Smooth muscle cell (in vitro differentiated cells): Measurements from ENCODE around the gene SFSWAP. TPM values are rescaled to one million over a fixed set of nuclear protein-coding genes. Genes with fewer than 3 reads are reported as not detected.

Source experiments
- DNase-seq: peaks from one replicate; lab custom pipeline; 2025; ENCODE audit not compliant: unreplicated experiment; lab: John Stamatoyannopoulos, UW
- H2AFZ ChIP-seq: fragments of 200-600 bp; sonication (generic); 2 replicates; pipeline ENCODE4 v1.6.0; 2016; ENCODE audit warnings: antibody characterized with exemption, low read depth, mild to moderate bottlenecking
- H3F3A ChIP-seq: fragments of 200-600 bp; sonication (generic); 2 replicates; pipeline ENCODE4 v1.6.0; 2017; ENCODE audit warnings: antibody characterized with exemption, low read depth
- H3K27ac ChIP-seq: fragments of 200-600 bp; sonication (generic); 2 replicates; pipeline ENCODE4 v1.5.1; 2016; ENCODE audit warnings: low read depth, mild to moderate bottlenecking
- H3K27me3 ChIP-seq: fragments of 200-600 bp; sonication (generic); 2 replicates; pipeline ENCODE4 v1.6.1; 2016; ENCODE audit warnings: low read depth, mild to moderate bottlenecking
- H3K36me3 ChIP-seq: fragments of 200-600 bp; sonication (generic); 2 replicates; pipeline ENCODE4 v1.5.1; 2016; ENCODE audit warnings: low read depth
- H3K4me1 ChIP-seq: fragments of 200-600 bp; sonication (generic); 2 replicates; pipeline ENCODE4 v1.5.1; 2016; ENCODE audit warnings: low read depth
- H3K4me2 ChIP-seq: fragments of 200-600 bp; sonication (generic); 2 replicates; pipeline ENCODE4 v1.6.0; 2016; ENCODE audit warnings: mild to moderate bottlenecking
- H3K4me3 ChIP-seq: fragments of 200-600 bp; sonication (generic); 2 replicates; pipeline ENCODE4 v1.5.1; 2016; ENCODE audit warnings: mild to moderate bottlenecking
- H3K79me2 ChIP-seq: fragments of 200-600 bp; sonication (generic); 2 replicates; pipeline ENCODE4 v1.6.0; 2016; ENCODE audit warnings: low read depth, mild to moderate bottlenecking
- H3K9ac ChIP-seq: fragments of 200-600 bp; sonication (generic); 2 replicates; pipeline ENCODE4 v1.6.0; 2016; ENCODE audit warnings: low read depth
- H3K9me3 ChIP-seq: fragments of 200-600 bp; sonication (generic); replicated peaks from 2 replicates; pipeline ENCODE4 v1.5.1; 2016; ENCODE audit warnings: low read depth
- H4K20me1 ChIP-seq: fragments of 200-600 bp; sonication (generic); 2 replicates; pipeline ENCODE4 v1.6.0; 2016; ENCODE audit warnings: low read depth
- WGBS: methylation state at CpG from one replicate; pipeline ENCODE4 v1.1.7; 2016; ENCODE audit warnings: low lambda C conversion rate; 5-methylcytosine and 5-hydroxymethylcytosine counted together
- polyA plus RNA-seq: library from polyadenylated mRNA; unstranded; fragments of >200 nt; fragmentation: Nextera tagmentation; extraction: Ambion mirVana; gene quantifications from 2 replicates; pipeline ENCODE4 v1.2.1, GENCODE V29; 2016
- total RNA-seq: library from RNA; depleted of rRNA; stranded (reverse); fragments of >200 nt; gene quantifications from 2 replicates; pipeline ENCODE4 v1.2.3, GENCODE V29; 2014
- TF ChIP-seq, protein P1 (sequence below): fragments of 200-600 bp; sonication (generic); IDR thresholded peaks from 2 replicates; pipeline ENCODE4 v1.5.1; 2017; ENCODE audit warnings: borderline replicate concordance, mild to moderate bottlenecking, antibody characterized with exemption; ENCODE audit not compliant: insufficient read depth, poor library complexity, severe bottlenecking

SFSWAP gene
- total and polyA plus RNA-seq, 2 experiments from 2014 or later: 24.1 to 32.3 TPM

DNA sequence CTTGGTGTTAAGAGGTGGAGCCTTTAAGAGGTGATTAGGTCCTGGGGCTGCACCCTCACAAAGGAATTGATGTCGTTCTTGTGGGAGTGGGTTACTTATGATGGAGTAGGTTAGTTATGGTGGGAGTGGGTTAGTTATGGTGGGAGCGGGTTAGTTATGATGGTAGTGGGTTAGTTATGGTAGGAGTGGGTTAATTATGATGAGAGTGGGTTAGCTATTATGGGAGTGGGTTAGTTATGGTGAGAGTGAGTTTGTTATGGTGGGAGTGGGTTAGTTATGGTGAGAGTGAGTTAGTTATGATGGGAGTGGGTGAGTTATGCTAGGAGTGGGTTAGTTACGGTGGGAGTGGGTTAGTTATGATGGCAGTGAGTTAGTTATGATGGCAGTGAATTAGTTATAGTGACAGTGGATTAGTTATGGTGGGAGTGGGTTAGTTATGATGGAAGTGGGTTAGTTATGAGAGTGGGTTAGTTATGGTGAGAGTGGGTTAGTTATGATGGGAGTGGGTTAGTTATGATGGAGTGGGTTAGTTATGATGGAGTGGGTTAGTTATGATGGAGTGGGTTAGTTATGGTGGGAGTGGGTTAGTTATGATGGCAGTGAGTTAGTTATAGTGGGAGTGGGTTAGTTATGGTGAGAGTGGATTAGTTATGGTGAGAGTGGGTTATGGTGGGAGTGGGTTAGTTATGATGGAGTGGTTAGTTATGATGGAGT, 22.6 kb upstream of the SFSWAP start:
- WGBS: 87% methylated on average over 3 of the region's 3 CpGs
- peaks cover 5% of the 10 kb centered on the region for H3K27me3 ChIP-seq
- no peak overlapping the region for H3K27ac ChIP-seq
- no peaks in the 10 kb centered on the region for H3K36me3 ChIP-seq
- no peaks in the 10 kb centered on the region for H3K9me3 ChIP-seq
- H2AFZ ChIP-seq: no peak overlapping the region
- no peak overlapping the region for H3K4me2 ChIP-seq
- H4K20me1 ChIP-seq: no peaks in the 10 kb centered on the region
- H3K4me3 ChIP-seq: no peak overlapping the region
- H3K9ac ChIP-seq: no peak overlapping the region
- H3K79me2 ChIP-seq: no peaks in the 10 kb centered on the region
- TF ChIP-seq, protein P1, sequence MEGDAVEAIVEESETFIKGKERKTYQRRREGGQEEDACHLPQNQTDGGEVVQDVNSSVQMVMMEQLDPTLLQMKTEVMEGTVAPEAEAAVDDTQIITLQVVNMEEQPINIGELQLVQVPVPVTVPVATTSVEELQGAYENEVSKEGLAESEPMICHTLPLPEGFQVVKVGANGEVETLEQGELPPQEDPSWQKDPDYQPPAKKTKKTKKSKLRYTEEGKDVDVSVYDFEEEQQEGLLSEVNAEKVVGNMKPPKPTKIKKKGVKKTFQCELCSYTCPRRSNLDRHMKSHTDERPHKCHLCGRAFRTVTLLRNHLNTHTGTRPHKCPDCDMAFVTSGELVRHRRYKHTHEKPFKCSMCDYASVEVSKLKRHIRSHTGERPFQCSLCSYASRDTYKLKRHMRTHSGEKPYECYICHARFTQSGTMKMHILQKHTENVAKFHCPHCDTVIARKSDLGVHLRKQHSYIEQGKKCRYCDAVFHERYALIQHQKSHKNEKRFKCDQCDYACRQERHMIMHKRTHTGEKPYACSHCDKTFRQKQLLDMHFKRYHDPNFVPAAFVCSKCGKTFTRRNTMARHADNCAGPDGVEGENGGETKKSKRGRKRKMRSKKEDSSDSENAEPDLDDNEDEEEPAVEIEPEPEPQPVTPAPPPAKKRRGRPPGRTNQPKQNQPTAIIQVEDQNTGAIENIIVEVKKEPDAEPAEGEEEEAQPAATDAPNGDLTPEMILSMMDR: no peak
- no peaks in the 10 kb centered on the region for H3F3A ChIP-seq
- no peaks in the 10 kb centered on the region for H3K4me1 ChIP-seq
- no peak for DNase-seq

DNA sequence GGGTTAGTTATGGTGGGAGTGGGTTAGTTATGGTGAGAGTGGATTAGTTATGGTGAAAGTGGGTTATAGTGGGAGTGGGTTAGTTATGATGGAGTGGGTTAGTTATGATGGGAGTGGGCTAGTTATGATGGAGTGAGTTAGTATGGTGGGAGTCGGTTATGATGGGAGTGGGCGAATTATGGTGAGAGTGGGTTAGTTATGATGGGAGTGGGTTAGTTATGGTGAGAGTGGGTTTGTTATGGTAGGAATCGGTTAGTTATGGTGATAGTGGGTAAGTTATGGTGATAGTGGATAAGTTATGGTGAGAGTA, 22.1 kb upstream of the SFSWAP start:
- no peak overlapping the region for H2AFZ ChIP-seq
- H3K4me1 ChIP-seq: no peaks in the 10 kb centered on the region
- peaks cover 5% of the 10 kb centered on the region for H3K27me3 ChIP-seq
- no peak overlapping the region for H3K4me3 ChIP-seq
- no peak overlapping the region for H3K4me2 ChIP-seq
- H3K9ac ChIP-seq: no peak overlapping the region
- H3F3A ChIP-seq: no peaks in the 10 kb centered on the region
- no peaks in the 10 kb centered on the region for H4K20me1 ChIP-seq
- H3K79me2 ChIP-seq: no peaks in the 10 kb centered on the region
- no peaks in the 10 kb centered on the region for H3K36me3 ChIP-seq
- no peak overlapping the region for H3K27ac ChIP-seq
- no peak for DNase-seq
- TF ChIP-seq, protein P1: no peak
- WGBS: 96% methylated on average over 3 of the region's 3 CpGs
- no peaks in the 10 kb centered on the region for H3K9me3 ChIP-seq

DNA sequence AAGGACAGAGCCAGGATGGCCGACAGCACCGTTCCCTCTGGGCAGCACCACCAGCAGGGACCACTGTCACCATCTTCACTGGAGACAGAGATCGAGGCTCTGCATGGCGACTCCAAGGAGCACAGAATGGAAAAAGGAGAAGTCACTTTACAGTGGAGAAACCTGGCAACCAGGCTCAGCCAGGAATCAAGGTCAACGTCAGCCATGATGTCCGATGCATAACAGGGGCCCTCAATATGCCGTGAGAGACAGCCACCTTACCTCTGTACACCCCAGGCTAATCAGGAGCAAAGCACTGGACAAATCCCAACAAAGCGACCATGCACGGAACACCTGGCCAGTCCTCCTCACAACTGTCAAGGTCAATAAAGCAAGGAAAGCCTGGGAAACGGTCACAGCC, 20.6 kb upstream of the SFSWAP start:
- H3K79me2 ChIP-seq: no peaks in the 10 kb centered on the region
- H2AFZ ChIP-seq: no peak overlapping the region
- H3K27ac ChIP-seq: no peak overlapping the region
- H3F3A ChIP-seq: no peaks in the 10 kb centered on the region
- no peaks in the 10 kb centered on the region for H3K36me3 ChIP-seq
- no peaks in the 10 kb centered on the region for H4K20me1 ChIP-seq
- DNase-seq: no peak
- no peaks in the 10 kb centered on the region for H3K4me1 ChIP-seq
- H3K4me3 ChIP-seq: no peak overlapping the region
- no peaks in the 10 kb centered on the region for H3K9me3 ChIP-seq
- WGBS: 86% methylated on average over 10 of the region's 10 CpGs
- H3K27me3 ChIP-seq: peaks cover 5% of the 10 kb centered on the region
- TF ChIP-seq, protein P1: no peak
- no peak overlapping the region for H3K4me2 ChIP-seq
- no peak overlapping the region for H3K9ac ChIP-seq

DNA sequence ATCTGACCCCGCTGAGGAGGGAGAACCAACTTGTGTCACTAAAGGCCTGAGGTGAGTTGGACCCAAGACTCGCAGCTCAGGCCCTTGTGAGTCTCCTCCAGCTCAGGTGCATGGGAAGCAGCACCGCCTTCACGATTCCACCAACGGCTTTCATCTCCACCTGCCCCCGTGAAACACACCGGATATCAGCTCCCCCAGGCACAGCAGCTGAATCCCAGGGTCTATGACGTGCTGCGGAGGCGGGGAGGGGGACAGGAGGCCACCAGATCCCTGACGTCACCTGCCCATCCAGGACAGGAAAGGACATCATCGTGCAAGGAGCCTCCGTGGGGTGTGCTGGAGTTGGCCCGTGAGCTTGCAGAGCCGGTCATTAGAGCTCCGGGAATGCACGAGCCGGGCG, 18.5 kb upstream of the SFSWAP start:
- H3F3A ChIP-seq: no peaks in the 10 kb centered on the region
- TF ChIP-seq, protein P1: no peak
- no peaks in the 10 kb centered on the region for H3K4me1 ChIP-seq
- H3K9me3 ChIP-seq: no peaks in the 10 kb centered on the region
- no peaks in the 10 kb centered on the region for H3K79me2 ChIP-seq
- no peak for DNase-seq
- H4K20me1 ChIP-seq: no peaks in the 10 kb centered on the region
- H2AFZ ChIP-seq: no peak overlapping the region
- H3K36me3 ChIP-seq: no peaks in the 10 kb centered on the region
- peaks cover 5% of the 10 kb centered on the region for H3K27me3 ChIP-seq
- no peak overlapping the region for H3K4me2 ChIP-seq
- H3K27ac ChIP-seq: no peak overlapping the region
- H3K9ac ChIP-seq: no peak overlapping the region
- 90% methylated on average over 19 of the region's 19 CpGs for WGBS
- H3K4me3 ChIP-seq: no peak overlapping the region
